Kidney (tissue), 14 donors: ENCODE measurements around the gene VCL. TPM values are rescaled to one million over a fixed set of nuclear protein-coding genes. Genes with fewer than 3 reads are reported as not detected.
A peak's percentile ranks its signal among the peaks of the same experiment; 100 is the strongest.

Experiments
- DNase-seq, 5 donors: peaks; one replicate each; pipeline ENCODE4 v3.0.0-alpha.2; 2013 to 2020
- FAIRE-seq: peaks from 2 replicates; lab custom pipeline; 2012; peaks lifted over from hg19 to GRCh38; lab: Jason Lieb, UNC
- H3K27ac ChIP-seq, 2 donors: one replicate each; pipeline ENCODE4 v1.7.0; 2013; ENCODE audit warnings: low read depth in 2 of 2, low read length in 2 of 2, inconsistent platforms in 1 of 2
- H3K27me3 ChIP-seq: one replicate; pipeline ENCODE4 v1.7.1; 2013; ENCODE audit warnings: low read length, inconsistent platforms; ENCODE audit not compliant: control insufficient read depth, insufficient read depth
- H3K36me3 ChIP-seq, 3 donors: one replicate each; pipeline versions ENCODE4 v1.7.0 to v1.7.1; 2013; ENCODE audit warnings: low read length in 3 of 3, control low read depth in 1 of 3, inconsistent platforms in 1 of 3; ENCODE audit not compliant: insufficient read depth in 3 of 3, control insufficient read depth in 2 of 3
- H3K4me1 ChIP-seq, 3 donors: one replicate each; pipeline versions ENCODE4 v1.7.0 to v1.7.1; 2013; ENCODE audit warnings: low read length in 3 of 3, inconsistent platforms in 1 of 3, low read depth in 1 of 3; ENCODE audit not compliant: control insufficient read depth in 2 of 3, insufficient read depth in 2 of 3
- H3K4me3 ChIP-seq, 3 donors: one replicate each; pipeline versions ENCODE4 v1.7.0 to v1.8.1; 2013; ENCODE audit warnings: low read length in 3 of 3, control low read depth in 1 of 3, inconsistent platforms in 1 of 3
- H3K9ac ChIP-seq, 3 donors: one replicate each; pipeline versions ENCODE4 v1.7.0 to v1.7.1; 2013; ENCODE audit warnings: low read length in 3 of 3, control low read depth in 1 of 3, inconsistent platforms in 1 of 3
- H3K9me3 ChIP-seq, 3 donors: one replicate each; pipeline versions ENCODE4 v1.7.0 to v1.7.1; 2013; ENCODE audit warnings: low read length in 3 of 3, control low read depth in 1 of 3, inconsistent platforms in 1 of 3; ENCODE audit not compliant: control insufficient read depth in 2 of 3, insufficient read depth in 1 of 3
- CTCF ChIP-seq: IDR thresholded peaks from 3 replicates; pipeline ENCODE4 v1.5.1; 2012; ENCODE audit warnings: mild to moderate bottlenecking, moderate library complexity, borderline replicate concordance; ENCODE audit not compliant: insufficient read depth; ENCODE audit errors: extremely low read depth
- intact Hi-C: fragments of 100-400 bp; cut with DNase I; formaldehyde crosslinking; loops from one replicate; pipeline ENCODE4 v1.11.1; 2022
- polyA plus RNA-seq: library from polyadenylated mRNA; stranded (reverse); fragments of 350-450 nt; fragmentation: Illumina TruSeq; extraction: RNeasy Lipid Tissue Mini Kit (QIAGEN cat#74804); gene quantifications from one replicate; pipeline ENCODE4 v1.2.3, GENCODE V29; 2014; ENCODE audit warnings: low read depth, low replicate concordance; ENCODE audit not compliant: insufficient read depth
- total RNA-seq: library from RNA; stranded (reverse); fragmentation: NEBNext Ultra II Directional; extraction: Animal tissue kit (Norgen Biotek cat#: 25700); gene quantifications from one replicate; pipeline ENCODE4 v1.2.1, GENCODE V29; 2021
- donor health status: control.
- donor health status: control.
- donor health status: control.
- donor health status: control.
- donor health status: control.
- donor health status: DM: yes; HTN: yes; CAD: no.
- donor health status: Normal renal cell carcinoma (clear cell type).

The VCL gene
- total and polyA plus RNA-seq, 2 donors from 2014 or later: 23.8 to 167 TPM

DNA sequence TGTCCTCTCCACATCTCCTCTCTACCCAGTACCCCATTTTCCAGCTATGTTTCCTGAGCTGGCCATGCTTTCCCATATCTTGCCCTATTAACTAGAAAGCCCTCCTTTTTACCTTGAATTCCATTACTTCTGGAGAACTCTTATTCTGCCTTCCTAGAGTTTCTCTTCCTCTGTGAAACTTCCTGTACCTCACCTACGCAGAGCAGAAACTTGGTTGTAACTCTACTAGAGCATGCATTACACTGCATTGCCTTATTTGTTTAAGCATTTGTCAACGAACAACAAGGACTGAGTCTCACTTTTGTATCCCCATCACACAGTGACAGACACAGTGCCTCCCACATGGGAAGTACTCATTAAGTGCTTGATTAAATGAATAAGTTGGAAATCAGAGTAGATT lies 36.4 kb downstream of the VCL start:
- no peak for FAIRE-seq
- no peak for TF ChIP-seq CTCF

GRCh38 chr10:74035303-74035702 lies 37.4 kb downstream of the VCL start:
- Histone ChIP-seq H3K27me3 (no peaks in the 10 kb centered on the region), H3K36me3 (no peaks in the 10 kb centered on the region), H3K4me1 (peaks cover 0 to 7% (median 4%) of the 10 kb centered on the region in 3 donors), H3K9ac (no peak overlapping the region), H3K4me3 (no peak overlapping the region), H3K27ac (no peak overlapping the region), H3K9me3 (no peaks in the 10 kb centered on the region)
- DNase-seq (peak in 1 of 5 donors; percentile 51), FAIRE-seq (no peak)
- intact Hi-C loops: no loop called here
- TF ChIP-seq CTCF: peak; percentile 24

More for the DNA sequence above, 36.4 kb downstream of the VCL start:
- intact Hi-C loops: no loop called here
- Histone ChIP-seq H3K9me3 (no peaks in the 10 kb centered on the region), H3K36me3 (no peaks in the 10 kb centered on the region), H3K27me3 (no peaks in the 10 kb centered on the region), H3K27ac (no peak overlapping the region), H3K4me3 (no peak overlapping the region), H3K4me1 (peaks cover 0 to 7% (median 4%) of the 10 kb centered on the region in 3 donors), H3K9ac (no peak overlapping the region)
- DNase-seq: no peak

DNA sequence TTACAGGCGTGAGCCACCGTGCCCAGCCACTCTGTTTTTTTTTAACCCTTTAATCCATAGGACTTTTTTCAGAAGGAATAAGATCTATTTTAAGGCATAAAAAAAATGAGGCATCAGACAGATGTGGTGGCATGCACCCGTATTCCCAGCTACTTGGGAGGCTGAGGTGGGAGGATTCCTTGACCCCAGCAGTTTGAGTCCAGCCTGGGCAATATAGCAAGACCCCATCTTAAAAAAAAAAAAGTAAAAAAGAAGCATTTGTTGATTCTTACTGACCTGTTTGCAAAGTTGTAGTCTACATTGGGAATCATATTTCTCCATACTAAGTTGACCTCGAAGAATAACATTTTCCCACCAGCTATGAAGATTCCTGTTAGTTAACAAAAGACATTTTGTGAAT lies 38.6 kb downstream of the VCL start:
- no peak for TF ChIP-seq CTCF
- H3K4me3 ChIP-seq: no peak overlapping the region
- H3K4me1 ChIP-seq: peaks cover 0 to 4% (median 0%) of the 10 kb centered on the region in 3 donors
- H3K9ac ChIP-seq: no peak overlapping the region
- no peaks in the 10 kb centered on the region for H3K27me3 ChIP-seq
- no peak for FAIRE-seq
- H3K9me3 ChIP-seq: no peaks in the 10 kb centered on the region
- no peak overlapping the region for H3K27ac ChIP-seq
- no peaks in the 10 kb centered on the region for H3K36me3 ChIP-seq
- DNase-seq: no peak
- intact Hi-C loops: no loop called here
